Ishikawa (cell line): ENCODE results near the gene GRIK2.

ENCODE experiments used
- CEBPB ChIP-seq: IDR thresholded peaks from 2 replicates; pipeline ENCODE4 v1.6.1; 2012
- CREB1 ChIP-seq: IDR thresholded peaks from 2 replicates; pipeline ENCODE4 v1.6.1; 2012; ENCODE audit warnings: low read depth
- EGR1 ChIP-seq: IDR thresholded peaks from 2 replicates; pipeline ENCODE4 v1.6.1; 2012
- EP300 ChIP-seq: IDR thresholded peaks from 2 replicates; pipeline ENCODE4 v1.6.1; 2012; ENCODE audit warnings: borderline replicate concordance
- FOXM1 ChIP-seq: IDR thresholded peaks from 2 replicates; pipeline ENCODE4 v1.6.1; 2012; ENCODE audit warnings: low read depth, borderline replicate concordance
- MAX ChIP-seq: IDR thresholded peaks from 2 replicates; pipeline ENCODE4 v1.6.1; 2012
- NFIC ChIP-seq: IDR thresholded peaks from 2 replicates; pipeline ENCODE4 v1.6.1; 2012
- RAD21 ChIP-seq: IDR thresholded peaks from 2 replicates; pipeline ENCODE4 v1.6.1; 2012; ENCODE audit warnings: low read depth
- REST ChIP-seq: IDR thresholded peaks from 2 replicates; pipeline ENCODE4 v1.6.1; 2012; ENCODE audit warnings: low read depth, mild to moderate bottlenecking
- TAF1 ChIP-seq: IDR thresholded peaks from 2 replicates; pipeline ENCODE4 v1.6.1; 2012; ENCODE audit warnings: low read depth, mild to moderate bottlenecking
- TCF12 ChIP-seq: IDR thresholded peaks from 2 replicates; pipeline ENCODE4 v1.6.1; 2012; ENCODE audit warnings: low read depth
- TEAD4 ChIP-seq: IDR thresholded peaks from 2 replicates; pipeline ENCODE4 v1.6.1; 2012
- YY1 ChIP-seq: IDR thresholded peaks from 2 replicates; pipeline ENCODE4 v1.6.1; 2012; ENCODE audit warnings: low read depth
- ZBTB7A ChIP-seq: IDR thresholded peaks from 2 replicates; pipeline ENCODE4 v1.6.1; 2012; ENCODE audit warnings: low read depth
- TF ChIP-seq, protein P1 (sequence below): IDR thresholded peaks from 2 replicates; pipeline ENCODE4 v1.6.1; 2012

The GRIK2 gene

GRCh38 chr6:101716810-101717209 is 323.3 kb downstream of the GRIK2 start:
- TF ChIP-seq CEBPB (no peak), TAF1 (no peak), ZBTB7A (no peak), NFIC (no peak), YY1 (no peak), RAD21 (no peak), CREB1 (no peak), EGR1 (no peak), FOXM1 (no peak), TEAD4 (no peak), REST (no peak), TCF12 (no peak), MAX (no peak), EP300 (no peak)
- TF ChIP-seq, protein P1, sequence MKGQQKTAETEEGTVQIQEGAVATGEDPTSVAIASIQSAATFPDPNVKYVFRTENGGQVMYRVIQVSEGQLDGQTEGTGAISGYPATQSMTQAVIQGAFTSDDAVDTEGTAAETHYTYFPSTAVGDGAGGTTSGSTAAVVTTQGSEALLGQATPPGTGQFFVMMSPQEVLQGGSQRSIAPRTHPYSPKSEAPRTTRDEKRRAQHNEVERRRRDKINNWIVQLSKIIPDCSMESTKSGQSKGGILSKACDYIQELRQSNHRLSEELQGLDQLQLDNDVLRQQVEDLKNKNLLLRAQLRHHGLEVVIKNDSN, result no peak

DNA sequence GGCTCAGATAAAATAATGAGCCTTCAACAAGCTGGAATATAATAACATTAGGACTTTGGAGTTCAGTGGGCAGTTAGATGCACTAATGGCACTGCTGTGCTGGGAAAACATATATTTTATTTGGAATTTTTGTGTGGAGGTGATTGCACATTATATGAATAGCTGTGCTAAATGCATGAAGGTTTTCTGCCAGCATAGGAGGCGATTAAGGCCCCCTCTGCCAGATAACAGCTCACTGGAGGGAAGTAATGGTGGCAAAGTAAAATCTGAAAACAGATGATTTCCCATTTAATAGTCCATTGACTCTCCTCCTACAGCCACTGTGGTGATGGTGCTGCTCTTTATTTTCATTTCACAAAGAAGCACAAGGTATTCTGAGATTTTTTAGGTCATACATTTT is 326.0 kb downstream of the GRIK2 start:
- TF ChIP-seq MAX (no peak), REST (no peak), RAD21 (no peak), TEAD4 (no peak), TAF1 (no peak), ZBTB7A (no peak), FOXM1 (no peak), YY1 (no peak), EGR1 (no peak), NFIC (no peak), TCF12 (no peak), CEBPB (no peak), EP300 (no peak)
- TF ChIP-seq, protein P1, result no peak

GRCh38 chr6:101722471-101722870 is 329.0 kb downstream of the GRIK2 start:
- TF ChIP-seq TAF1 (no peak), EGR1 (no peak), TEAD4 (no peak), REST (no peak), FOXM1 (no peak), YY1 (no peak), MAX (no peak), RAD21 (no peak), TCF12 (no peak)

DNA sequence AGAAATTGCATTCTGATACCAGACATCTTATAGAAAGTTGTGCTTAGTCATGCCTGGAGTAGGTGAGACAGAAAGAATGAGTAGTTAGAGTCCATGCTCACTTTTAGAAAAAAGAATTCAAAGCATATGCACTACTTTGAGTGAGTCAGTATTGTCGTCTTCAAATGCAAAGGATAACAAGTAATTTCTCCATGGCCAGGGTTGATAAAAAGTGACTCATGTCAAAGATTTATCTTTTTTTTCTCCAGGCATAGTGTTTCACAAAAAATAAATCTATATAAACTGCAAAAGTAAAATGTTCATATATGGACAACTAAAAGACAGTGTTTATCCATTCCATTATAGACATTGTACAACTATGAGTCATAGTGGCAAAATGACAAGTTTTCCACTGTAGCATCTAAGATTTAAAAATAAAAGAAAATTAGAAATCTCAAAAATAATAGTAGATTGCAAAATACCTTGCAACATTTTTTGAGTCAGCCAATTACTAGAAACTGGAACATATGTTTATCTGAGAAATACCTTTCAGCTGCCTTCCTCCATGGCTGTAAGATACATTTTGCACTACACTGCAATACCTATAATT is 329.6 kb downstream of the GRIK2 start:
- no peak for TF ChIP-seq TEAD4
- no peak for TF ChIP-seq EP300
- no peak for TF ChIP-seq NFIC
- no peak for TF ChIP-seq MAX
- no peak for TF ChIP-seq EGR1
- no peak for TF ChIP-seq TAF1
